Loucy (cell line): Measurements from ENCODE around the gene GCLC.

Source experiments
- CTCF ChIP-seq: fragments of 200-600 bp; sonication (generic); conservative IDR thresholded peaks from 2 replicates; pipeline ENCODE4 v1.5.1; 2014; ENCODE audit warnings: mild to moderate bottlenecking, antibody characterized with exemption, low read length
- EZH2phosphoT487 ChIP-seq: fragments of 200-600 bp; IDR thresholded peaks from 2 replicates; pipeline ENCODE4 v1.6.1; 2018; ENCODE audit warnings: antibody characterized with exemption, mild to moderate bottlenecking, moderate library complexity, borderline replicate concordance

GRCh38 chr6:53464927-53465460 is 79.9 kb downstream of the GCLC start:
- no peak for TF ChIP-seq CTCF
- no peak for TF ChIP-seq EZH2phosphoT487
